SW480 (cell line): Measurements from ENCODE around the gene PDE6C.

Experiments
- DNase-seq: peaks from one replicate; pipeline ENCODE4 v3.0.0-alpha.2; 2016; ENCODE audit warnings: low spot score

PDE6C gene

DNA sequence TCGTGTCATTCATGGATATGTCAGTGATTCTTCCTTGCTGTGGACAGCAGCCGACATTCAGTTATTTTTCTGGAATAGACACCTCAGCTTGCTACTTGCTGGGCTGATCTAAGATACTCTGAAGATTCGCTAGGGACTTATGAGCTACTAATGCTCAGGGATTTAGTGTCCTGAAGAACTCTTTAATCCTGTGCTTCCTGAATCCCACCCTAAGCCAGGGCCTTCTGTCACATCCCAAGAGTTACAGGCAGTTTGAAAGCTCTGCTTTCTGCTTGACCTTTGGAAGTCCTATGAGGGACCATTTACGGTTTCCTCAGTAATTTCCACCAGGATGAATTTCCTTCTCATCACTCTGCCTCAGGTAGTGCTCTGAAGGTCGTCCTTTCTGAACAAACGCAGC is at the start of gene PDE6C:
Gene PDE6C, plus strand, starts transcription at position 227 of the 400 bp plus-strand sequence. CDS start 189 bp downstream, outside the sequence.
- DNase-seq: no peak

DNA sequence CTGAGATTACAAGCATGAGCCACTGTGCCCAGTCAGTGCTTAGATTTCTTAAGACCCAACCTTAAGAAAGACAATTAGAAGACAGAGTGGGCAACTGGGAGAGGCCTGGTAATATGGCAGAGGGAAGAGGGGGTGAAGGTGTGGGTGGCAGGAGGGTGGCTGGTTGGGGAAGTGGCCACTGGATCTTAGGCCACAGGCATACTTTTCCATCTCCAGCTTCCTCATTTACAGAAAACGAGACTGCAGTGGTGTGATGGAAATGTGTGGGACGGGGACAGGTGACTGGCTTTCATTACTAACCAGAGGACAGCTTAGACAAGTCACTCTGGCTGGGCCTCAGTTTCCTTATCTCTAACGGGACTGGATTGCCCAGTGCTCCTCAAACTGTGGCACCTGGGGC is 46.9 kb upstream of the PDE6C start:
- DNase-seq: no peak

DNA sequence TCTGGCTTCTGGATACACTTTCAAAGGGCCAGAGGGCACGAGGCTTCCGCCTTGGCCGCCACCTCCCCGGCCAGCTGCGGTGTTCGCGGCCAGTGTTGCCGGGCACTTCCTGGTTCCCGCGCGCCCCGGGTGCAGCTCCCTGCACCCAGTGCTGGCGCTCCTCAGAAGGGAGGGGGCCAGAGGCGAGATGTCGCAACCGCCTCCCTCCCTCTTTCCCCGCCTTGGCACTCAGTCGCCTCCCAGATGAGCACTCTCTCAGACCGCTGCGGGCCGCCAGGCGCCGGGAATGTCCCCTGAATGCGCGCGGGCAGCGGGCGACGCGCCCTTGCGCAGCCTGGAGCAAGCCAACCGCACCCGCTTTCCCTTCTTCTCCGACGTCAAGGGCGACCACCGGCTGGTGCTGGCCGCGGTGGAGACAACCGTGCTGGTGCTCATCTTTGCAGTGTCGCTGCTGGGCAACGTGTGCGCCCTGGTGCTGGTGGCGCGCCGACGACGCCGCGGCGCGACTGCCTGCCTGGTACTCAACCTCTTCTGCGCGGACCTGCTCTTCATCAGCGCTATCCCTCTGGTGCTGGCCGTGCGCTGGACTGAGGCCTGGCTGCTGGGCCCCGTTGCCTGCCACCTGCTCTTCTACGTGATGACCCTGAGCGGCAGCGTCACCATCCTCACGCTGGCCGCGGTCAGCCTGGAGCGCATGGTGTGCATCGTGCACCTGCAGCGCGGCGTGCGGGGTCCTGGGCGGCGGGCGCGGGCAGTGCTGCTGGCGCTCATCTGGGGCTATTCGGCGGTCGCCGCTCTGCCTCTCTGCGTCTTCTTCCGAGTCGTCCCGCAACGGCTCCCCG is 45.7 kb upstream of the PDE6C start, which contains the start of gene FFAR4:
Gene FFAR4, plus strand, starts transcription at position 231 of the 842 bp plus-strand sequence. Its CDS starts 56 bp downstream, at position 287.
- peak; percentile 27 for DNase-seq

DNA sequence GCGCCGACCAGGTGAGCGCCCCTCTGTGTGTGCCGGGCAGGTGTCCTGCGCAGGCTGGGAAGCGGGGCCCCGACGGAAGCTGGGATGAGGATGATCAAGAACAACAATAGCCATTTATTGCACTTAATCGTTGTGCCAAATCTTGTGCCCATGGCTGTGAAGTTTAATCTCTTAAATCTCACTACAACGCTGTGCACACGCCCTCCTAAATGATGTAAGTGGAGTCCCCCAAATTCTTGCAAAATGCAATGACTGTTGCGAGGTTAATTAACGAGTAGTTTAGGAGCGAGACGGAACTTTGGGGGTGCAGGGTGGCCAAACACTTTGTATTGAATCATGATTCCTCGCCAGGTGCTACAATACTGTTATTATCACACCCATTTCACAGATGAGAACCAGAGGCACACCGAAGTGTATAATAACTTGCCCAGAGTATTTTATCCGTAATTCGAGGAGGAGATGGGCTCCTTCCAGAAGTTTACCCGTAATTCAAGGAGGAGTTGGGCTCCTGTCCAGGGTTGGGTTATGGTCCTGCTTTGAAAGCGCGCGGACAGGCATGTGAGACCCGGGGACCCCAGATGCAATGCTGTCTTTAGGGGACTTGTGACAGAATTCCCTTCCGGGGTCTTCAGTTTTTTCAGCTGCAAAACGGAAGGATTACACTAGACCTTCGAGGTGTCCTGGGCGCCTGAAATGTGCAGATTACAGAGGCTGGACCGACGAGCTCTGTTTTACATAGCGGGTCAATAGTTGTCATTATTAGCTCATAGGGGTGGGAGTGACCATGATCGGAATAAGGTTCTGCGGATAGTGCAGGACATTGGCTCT is 44.8 kb upstream of the PDE6C start:
- no peak for DNase-seq

DNA sequence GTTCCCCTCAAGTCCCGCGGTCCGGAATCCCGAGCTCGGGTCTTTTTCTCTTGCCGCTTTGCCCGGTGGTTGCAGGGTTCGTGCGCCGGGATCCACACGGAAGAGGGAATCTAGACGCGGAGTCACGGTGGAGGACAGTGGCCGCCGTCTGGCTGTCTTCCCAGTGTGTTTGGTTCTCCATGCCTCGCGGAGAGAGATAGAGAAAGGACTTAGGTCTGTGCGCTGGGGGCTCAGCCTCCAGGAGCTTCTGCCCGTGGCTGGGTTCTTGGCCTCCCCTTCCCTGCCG is 44.3 kb upstream of the PDE6C start:
- DNase-seq: no peak

DNA sequence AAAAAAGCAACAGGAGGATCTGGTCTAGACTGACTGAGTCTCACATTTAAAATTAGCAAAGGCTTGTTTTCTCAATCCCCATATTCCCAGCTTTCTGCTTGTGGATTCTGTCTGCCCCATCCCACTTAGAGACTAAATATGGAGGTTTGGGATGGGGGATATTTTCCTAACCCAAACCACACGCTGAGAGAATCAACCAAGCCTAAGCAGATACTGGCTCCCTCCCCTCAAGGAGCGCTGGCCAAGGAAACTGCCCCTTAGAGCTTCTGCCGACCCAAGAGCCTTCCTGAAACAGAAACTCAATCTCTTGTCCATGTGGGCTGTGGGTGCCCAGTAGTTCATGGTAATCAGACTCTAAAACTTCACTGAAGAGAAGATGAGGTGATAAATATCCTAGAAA is 42.0 kb upstream of the PDE6C start:
- no peak for DNase-seq

DNA sequence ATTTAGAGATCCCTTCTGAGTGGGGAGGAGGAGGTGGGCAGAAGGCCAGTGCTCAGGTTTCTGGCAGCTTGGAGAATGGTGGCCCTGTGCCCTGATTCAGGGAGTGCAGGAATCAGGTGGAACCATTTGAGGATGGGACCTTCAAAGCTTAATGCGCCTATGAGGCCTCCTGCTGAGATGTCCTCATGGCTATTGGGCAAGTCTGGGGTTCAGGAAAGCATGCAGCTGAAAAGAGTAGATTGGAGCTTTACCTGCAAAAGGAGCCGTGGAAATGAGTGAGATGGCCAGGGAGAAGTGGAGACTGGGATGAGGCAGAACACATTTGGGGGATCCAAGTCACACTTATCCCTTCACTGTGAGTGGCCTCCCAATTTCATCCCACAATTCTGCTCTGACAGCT is 39.7 kb upstream of the PDE6C start:
- no peak for DNase-seq

DNA sequence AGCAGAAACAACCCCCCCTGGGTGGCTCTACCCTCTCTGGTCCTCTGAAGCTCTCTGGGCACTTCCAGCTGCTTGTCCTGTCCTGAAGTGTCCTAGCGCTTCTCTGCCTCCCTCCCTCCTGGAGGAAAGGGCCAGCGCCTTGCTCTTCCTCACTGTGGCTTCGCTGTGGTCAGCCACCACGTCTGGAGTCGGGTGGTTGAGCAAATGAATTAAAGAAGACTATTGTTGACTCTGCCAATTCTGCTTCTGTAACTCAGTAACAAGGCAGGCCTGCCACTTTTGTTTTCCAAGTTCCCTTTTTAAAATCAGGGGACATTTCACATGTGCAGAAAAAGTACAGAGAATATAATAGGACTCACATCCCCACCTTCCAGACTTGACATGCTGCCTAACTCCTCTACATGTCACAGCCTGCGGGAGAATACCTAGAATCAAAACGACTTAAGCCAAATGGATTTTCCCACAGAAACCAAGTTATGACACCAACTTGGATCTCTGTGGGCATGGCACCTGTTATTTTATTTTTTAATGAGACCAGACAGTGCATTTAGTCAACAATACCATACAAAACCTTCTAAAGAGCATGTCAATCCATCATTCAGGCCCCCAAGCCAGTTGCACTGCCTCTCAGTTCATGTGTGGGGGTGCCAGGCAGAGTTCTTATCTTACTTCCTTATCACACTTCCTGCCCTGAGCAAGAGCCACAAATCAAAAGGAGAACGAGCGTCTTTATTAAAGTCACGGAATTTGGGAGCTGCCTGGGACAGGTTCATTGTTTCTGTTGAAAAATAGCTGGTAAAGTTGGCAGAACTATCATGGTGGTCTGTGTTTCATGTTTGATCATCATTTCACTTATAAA is 39.1 kb upstream of the PDE6C start:
- no peak for DNase-seq

DNA sequence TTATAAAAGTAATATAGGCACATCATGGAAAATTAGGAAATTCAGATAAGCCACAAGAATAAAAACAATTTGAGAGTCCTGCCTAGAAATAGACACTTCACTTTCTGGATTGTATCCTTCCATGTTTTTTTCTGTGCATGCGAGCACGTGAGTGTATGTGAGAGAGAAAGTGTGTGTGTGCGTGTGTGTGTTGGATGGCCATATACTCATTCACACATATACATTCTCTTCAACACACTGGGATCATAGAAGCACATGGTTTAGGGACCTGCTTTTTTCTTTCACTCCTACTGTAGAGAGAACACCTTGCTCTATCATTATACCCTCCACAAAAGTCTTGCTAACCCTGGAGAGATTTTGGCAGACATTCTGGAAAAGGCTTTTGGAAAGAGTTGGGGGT is 38.4 kb upstream of the PDE6C start:
- no peak for DNase-seq

DNA sequence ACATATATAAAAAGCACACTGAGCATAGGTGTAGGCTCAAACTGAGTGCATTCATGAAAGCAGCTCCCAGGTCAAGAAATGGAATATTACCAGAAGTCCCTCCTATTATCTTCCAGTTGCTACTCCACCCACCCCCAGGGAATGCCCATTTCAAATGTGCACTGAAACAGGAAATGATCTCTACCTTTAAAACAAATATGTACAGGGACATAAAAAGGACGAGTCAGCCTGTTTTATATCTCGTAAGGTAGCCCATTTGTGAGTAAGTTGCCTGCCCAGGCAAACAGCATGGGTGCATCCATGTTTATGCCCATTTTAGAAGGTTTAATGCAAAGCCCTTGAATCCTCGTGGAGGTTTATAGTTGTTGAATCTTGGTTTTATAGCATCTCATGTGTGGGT is 35.4 kb upstream of the PDE6C start:
- DNase-seq: no peak

DNA sequence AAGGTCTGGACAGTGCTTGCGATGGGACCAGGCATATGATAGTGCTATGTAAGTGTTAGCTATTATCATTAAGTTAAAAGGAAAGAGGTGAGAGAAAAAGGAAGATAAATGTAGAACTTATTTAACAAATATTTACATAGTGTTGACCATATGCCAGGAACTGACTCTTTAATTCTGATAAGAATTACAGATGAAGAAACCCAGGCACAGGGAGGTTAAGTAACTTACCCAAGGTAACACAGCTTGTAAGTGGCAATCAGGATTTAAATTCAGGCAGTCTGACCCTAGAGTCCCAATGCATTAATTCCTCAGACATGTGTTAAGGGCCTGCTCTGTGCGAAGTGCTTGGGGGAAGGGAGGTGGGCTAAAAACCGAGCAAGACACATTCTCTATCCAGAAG is 34.8 kb upstream of the PDE6C start:
- DNase-seq: no peak

DNA sequence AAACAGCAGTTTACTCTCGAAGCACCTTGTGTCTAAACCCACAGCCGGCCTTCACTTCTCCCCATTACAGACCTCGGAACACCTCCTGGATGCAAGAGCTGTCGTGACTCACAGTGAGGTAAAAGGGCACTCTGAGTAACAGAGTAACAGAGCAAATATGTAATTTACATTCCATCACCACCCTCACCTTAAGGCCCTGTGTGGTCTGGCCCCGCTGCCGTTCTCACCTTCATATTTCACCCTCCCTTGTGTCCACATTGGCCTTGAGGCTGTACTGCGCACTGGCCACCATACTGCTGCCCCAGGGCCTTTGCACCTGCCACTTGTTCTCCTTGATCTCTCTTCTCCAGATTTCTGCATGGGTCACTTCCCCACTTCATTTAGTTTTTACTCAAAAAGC is 33.2 kb upstream of the PDE6C start:
- DNase-seq: peak; percentile 62

DNA sequence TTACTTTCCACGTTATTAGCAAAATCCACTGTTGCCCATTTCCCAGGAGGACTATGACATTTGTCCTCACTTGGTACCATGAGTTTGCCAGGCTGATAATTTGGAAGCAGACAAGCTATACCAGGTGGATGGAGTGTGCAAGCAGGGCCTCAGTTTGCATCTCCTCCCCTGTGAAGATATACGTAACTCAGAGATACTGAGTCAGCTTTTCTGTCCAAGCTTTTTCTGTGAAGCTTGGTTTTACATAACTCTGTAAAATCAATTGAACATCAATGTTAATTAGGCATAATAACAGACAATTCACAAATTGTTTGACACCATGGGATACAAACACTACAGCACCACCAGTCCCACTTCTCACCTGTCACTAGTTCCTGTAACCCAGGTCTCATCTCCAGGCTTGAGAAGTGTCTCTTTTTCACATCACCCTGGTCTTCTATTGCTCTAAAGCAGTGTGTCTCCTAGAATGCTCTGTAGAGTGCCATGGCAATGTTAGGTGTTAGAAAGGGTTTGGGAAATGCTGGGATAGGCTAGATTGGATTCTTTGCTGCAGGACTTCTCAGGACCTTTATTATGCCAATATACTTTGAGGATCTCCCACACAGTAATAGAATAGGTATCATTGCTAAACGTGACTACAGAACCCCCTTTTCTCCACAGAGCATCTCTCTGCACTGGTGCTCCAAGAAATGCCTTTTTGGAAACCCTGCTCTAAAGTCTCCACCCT is 32.2 kb upstream of the PDE6C start:
- DNase-seq: no peak

DNA sequence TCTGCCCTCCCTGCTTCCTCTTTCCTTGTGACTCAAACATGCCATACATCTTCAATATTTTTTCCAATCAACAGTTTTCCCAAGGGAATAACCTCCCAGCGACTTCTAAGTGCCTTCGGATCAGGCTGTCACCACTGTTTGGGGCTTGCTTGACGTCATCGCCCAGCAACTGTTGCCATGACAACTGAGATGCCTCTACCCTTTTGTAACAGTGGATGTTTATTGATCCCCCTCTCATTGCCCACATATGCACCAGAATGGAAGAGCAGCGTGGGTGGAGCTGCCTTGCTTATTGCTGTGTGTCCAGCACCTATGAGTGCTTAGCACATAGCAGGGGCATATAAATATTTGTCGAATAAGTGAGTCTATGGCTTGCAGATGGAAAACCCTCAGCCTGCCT is 31.5 kb upstream of the PDE6C start:
- DNase-seq: no peak

DNA sequence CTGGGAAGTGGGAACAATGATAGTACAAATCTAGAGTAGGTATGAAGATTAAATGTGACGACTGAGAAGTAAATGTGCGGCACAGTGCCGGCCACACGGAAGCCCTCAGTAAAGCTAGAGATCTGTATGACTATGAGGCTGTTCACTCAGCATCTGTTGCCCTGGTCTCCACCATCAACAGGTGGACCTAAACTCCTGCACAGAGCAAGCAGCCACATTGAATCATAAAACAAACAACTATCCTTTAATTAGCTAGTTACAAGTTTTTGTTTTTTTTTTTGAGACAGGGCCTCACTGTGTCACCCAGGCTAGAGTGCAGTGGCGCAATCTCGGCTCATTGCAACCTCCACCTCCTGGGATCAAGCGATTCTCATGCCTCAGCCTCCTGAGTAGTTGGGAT is 27.9 kb upstream of the PDE6C start:
- no peak for DNase-seq

DNA sequence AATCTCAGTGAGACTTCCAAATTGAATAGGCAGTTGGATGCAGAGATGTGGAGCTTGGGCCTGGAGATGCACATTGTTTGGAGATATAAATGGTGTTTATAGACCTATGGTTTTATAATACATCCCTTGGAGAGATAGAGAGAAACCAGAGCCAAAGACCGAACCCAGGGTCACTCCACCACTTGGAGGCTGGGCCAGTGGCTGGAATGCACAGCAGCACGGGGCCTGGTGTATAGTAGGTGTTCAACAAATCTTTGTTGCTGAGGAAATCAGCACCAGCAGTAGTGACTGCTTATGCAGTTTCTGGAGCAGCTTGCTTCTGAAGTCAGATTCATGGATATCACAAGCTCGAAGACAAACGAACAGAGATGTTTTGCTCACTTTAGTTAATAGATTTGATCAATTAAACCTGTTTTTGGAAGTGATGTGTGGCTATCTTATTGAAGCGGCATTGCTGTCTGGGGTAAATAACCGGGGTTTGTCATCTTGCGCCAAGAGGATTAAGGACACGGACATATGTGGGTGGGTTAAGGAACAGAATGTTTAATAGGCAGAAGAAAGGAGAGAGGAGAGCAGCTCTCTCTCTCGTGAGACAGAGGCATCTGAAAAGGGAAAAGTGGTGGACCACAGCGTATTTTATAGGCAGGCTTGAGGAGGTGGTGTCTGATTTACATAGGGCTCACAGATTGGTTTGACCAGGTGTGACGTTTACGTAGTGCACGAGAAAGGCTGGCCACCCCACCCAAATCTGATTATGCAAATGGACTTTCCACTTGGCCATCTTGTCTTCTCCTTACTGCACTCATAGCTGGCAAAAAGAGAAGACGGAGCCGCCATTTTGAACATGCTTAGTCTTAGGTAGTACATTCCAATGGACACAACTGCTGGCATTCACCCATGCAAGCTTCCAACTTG is 22.4 kb upstream of the PDE6C start:
- DNase-seq: no peak

DNA sequence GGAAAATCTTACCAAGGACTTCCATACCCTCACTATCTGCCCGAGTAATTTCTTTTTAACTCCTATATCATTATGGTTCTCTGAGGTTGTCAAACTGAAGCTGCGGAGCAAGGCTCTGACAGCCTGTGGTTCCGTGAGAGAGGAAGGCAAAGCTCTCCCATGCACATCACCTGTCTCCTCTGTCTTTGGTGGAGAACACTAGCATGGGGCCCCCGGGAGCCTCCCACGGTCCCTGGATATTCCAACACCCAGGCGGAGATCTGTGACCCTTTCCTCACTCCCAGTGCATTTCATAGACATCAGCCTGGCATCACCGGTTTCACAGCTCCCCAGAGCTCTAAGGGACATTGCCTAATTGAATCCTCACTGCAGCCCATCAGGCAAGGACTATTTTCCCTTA is 21.7 kb upstream of the PDE6C start:
- no peak for DNase-seq

DNA sequence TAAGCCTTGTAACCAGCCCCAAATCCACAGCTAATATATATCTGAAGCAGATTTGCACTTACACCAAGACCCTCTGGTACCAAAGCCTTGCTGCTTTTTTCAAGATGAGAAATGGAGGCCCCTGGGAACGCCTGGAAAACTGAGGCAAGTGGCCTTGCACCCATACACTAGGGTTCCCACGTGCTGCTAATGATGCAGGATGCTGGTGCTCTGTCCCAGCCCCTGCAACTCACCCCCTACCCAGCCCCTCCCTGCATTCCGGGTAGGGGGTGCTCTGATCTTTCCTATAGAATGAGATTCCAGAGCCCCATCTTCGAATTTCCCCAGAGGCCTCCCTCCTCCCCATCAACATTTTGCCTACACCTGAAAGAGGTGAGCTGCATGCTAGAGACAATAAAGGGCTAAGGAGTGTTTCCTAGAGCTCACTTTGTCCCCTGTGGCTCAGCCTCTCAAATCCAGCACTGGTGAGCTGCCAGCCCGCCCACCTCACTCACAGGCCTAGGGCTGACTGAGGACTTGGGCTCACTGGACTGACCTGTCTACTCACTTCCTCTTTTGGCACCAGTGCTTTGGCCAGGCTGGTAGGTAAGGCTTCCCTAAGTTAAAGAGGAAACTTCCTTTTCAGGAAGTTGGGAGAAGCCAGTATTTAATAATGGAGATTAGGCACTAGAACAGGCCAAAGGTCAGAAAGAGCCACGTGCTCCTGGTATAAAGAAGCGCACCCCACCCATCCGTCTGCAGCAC is 21.1 kb upstream of the PDE6C start:
- DNase-seq: no peak

DNA sequence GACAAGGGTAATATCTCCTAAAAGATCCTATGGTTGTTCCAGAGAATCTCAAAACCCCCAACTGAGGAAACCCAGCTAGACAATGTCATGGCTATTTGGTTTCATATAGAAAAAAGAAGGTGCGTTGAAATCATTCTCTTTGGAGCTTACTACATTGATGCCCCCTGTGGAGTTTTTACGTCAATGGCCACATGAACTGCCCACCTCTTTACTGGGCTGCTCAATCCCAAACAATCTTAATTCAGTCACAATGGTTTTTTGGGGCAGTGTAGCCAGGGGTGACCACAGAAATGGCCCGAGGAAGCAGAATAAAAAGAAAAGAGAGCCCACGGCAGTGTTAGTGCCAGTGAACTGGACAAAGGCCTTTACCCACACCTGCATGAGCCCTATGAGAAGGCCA is 19.1 kb upstream of the PDE6C start:
- no peak for DNase-seq

DNA sequence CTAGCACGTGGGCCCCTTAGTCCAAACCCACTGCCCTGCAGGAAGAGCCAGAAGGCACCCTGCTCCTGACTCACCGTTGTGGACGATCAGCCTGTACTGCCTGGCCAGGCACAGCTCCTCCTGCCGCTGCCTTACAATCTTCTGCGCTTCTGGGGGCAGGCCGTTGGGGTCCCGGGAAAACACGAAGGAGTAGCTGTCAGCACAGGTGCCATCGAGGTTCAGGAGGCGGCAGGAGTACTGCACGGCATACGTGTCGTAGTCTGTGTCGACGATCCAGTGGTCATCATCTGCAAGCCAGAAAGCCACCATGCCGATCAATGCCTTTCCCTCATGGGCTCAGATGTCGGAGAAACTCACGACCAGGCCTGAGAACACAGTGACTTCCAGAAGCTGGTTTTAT is 18.6 kb upstream of the PDE6C start:
- no peak for DNase-seq
